Stimulated activated CD4-positive, alpha-beta T cell treated with anti-CD3 and anti-CD28 coated beads, Interleukin-12 subunit alpha, Interleukin-12 subunit beta, amount 100 ng/mL, for 4 hours (primary cell): ENCODE measurements around the gene ANKRD2.
A peak's percentile ranks its signal among the peaks of the same experiment; 100 is the strongest.
"Not testable (repeated sequence)": the region's sequence is repeated elsewhere in the genome, so short reads cannot be mapped to it uniquely, and the experiment has no call there.

Experiments
- DNase-seq: peaks from one replicate; pipeline ENCODE4 v3.0.0-alpha.2; 2020

ANKRD2 gene

DNA sequence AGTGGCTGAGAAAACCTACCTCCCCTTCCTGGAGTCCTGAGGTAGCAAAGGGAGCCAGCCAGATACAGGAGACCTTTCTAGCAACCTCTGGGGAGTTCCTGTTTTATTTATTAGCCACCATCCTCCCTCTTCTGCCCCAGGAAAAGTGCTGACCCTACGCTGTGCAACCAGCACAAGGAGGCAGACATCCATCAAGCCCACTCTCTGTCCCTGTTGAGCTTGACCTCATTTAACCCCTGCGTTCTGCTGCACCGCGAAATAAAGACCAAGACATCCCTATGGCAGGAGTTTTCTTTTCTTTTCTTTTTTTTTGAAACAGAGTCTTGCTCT, 25.3 kb upstream of the ANKRD2 start:
- DNase-seq, result no peak

DNA sequence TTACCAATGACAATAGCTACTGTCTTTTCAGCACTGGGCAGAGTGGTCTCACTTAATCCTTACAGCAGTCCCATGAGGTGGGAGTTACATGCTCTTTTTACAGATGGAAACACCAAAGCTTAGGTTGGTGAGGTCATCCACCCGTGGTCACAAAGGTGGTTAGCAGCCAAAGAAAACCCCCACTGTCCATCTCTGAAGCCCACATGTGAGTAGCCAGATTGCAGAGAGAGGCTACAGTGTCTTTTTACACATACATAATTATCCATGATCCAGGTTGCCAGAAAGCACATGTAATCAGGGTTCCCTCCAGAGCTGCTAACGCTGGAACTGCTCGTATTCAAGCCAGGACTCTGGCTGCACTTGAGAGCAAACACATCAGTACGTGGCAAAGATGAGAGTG, 24.6 kb upstream of the ANKRD2 start:
- DNase-seq, result no peak

DNA sequence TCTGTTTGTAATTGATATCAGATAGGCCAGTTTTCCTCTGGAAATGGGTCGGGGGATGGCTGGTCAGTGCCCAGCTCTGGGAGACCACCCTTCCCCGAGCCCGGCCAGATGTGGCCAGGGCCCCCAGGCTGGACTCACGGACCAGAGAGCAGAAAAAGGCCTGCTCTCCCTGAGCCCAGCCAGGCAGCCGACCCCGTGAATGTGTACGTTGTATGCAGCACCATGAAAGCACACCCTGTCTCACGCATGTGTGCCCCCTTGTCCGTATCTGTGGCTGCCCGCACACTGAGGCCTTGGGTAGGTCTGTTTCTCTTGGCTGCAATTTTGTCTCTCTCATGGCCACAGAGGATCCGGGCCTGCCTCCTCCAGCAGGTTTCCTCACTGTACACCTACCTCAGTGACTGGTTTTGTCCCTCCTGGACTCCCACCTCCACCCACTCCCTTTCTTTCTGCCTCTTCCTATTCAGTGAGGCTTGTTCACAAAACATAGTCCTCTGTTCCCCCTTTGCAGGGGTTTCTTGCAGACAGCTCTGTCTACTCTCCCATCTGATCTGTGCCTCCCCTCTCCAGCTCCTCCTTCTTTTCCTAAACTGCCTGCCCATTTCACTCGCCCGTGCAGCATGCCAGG, 23.6 kb upstream of the ANKRD2 start:
- DNase-seq, result no peak

DNA sequence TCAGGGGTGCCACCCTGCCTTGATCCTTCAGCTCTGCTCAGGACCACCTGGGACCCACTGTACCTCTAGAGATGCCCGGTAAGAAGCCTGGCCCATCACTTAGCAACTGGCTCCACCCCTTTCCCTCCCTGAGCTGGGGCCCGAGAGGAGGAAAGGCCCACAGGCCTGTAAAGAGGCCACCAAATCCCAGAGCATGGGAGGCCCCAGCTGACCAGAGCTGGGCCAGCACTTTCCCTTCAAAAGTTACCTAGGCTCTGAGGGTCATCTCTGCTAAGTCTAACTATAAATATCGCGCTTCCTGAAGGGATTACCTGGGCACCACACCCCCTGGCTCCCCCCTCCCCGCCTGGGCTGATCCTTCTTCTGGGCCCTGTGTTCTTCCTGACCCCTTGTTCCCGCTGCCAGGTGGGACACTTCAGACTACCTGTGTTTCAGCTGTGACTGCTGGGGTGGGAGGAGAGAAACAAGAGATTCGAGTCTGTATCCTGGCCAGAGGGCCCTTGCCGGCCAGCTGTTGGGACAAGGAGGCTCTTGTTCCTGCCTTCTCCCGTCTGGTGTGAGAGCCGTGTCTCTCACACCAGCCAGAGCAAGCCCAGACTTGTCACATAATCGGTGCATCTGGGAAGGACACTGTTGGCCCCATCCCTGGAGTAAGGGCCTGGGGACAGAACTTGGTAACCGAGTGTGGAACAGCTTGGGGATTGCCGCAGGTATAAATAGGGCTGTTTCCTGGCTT, 22.8 kb upstream of the ANKRD2 start:
- DNase-seq, result no peak

DNA sequence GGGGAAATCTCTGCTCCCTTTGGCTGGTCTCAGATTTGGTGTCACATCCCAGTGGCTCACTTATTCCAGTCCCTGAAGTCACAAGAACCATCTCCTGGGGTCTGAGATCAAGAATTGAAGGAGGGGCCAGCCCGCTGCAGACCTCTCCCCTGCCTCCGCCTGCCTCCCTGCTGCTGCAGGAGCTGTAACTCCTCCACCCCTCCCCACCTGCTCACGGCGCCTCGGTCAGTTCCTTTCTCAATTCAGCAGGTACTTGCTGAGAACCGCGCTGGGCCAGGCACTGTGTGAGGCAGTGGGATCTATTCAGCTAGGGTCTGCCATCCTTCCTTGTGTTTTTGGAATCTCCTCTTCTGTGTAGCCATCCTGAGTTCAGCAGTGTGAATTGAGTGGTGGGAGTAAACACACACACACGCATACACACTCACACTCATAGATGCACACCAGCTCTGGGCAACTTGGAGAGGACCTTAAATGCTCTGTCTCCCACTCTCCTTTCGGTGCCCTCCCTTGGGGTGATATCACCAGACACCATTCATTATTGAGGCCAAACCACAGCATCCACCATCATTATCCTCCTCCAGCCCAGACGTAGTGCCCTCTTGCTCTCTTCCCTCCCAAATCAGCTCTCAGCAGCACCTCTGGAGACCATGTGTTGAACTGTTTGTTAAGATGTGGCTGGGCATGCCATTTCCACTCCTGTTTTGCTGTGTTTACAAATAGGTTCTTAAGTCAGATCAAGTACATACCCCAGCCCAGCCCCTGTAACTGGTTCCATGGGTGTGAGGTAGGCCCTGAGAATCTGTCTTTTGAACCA, 22.0 kb upstream of the ANKRD2 start:
- DNase-seq, result no peak

DNA sequence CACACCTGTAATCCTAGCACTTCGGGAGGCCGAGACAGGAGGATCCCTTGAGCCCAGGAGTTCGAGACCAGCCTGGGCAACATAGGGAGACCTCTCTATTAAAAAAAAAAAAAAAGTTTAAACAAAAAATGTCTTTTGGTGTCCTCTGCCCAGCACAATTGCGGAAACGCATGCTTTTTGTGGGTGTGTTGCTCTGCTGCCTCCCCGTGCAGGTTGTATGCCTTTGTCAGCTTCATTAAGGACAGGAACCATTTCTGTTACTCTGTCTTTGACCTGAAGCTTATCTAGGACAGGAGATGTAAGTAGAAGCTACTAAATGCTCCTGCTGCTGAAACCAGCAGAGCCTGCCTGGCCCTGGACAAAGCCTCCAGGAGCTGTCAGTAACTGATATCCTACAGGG, 21.3 kb upstream of the ANKRD2 start:
- DNase-seq, result no peak

DNA sequence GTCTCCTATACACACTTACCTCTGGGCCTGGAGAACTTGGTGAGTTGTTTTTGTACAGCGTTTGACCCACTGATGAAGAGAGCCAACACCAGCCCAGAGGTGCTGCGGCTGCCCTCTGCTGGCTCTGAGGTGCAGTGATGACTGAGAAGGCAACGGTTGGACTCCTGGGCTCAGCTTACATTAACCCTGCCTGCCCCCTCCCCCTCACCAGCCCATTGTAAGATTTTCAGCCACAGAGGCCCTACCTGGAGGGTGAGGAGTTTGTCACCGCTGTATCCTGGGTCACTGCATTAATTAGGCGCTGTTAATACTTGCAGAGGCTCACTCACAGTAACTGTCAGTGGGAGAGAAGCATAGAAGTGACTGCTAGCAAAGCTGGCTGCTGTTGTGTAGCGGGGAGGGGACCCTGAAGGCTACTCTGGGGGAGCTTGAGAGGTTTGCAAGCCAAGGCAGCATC, 19.0 kb upstream of the ANKRD2 start:
- peak; percentile 57 for DNase-seq

DNA sequence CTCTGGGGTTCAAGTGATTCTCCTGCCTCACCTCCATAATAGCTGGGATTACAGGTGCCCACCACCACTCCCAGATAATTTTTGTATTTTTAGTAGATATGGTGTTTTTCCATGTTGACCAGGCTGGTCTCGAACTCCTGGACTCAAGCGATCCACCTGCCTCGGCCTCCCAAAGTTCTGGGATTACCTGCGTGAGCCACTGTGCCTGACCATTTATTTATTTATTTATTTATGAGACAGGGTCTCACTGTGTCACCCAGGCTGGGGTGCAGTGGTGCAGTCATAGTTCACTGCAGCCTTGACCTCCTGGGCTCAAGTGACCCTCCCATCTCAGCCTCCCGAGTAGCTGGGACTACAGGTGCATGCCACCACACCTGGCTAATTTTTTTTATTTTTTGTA, 18.2 kb upstream of the ANKRD2 start:
- DNase-seq, result not testable (repeated sequence)

DNA sequence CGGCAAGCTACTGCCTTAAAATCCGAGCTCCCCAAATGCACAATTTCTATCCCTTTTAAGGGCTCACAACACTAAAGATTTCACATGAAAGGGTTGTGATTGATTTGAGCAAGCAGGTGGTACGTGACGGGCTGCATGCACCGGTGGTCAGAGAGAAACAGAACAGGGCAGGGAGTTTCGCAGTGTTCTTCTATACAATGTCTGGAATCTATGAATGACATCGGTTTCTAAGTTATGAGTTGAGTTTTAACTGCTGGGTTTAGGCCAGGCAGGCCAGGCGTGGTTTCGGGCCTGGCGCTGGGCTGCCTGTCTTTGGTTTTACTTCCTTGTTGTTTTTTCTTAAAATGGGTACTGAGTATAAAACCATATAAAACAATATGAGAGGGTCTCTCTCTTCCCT, 17.0 kb upstream of the ANKRD2 start:
- not testable (repeated sequence) for DNase-seq

DNA sequence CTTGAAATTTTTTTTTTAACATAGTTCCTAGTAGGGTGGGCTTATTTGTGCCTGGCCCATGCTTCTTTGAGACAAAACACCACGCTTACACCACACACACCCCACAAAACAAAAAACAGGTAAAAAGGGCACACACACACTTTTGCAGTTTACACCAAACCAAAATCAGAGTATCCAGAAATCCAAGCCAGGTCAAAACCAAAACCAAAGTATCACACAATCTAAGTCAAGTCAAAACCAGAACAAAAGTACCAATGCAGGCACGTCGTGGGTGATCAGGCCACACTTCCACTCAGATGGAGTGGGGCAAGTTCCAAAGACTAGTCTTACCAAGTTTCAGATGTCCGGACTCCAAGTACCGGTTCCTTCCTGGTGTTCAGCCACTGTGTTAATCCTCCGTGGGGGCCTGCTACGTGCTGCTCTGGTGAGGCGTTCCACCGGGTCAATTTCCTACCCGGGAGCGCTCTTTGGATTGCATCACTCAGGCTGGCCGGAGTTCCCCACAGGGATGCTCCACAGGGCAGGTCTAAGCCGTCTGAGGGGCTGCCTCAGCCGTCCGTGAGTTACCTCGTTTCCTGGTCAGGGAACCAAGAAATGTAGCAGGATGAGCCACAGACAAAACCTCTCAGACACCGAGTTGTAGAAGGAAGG, 11.7 kb upstream of the ANKRD2 start:
- not testable (repeated sequence) for DNase-seq

DNA sequence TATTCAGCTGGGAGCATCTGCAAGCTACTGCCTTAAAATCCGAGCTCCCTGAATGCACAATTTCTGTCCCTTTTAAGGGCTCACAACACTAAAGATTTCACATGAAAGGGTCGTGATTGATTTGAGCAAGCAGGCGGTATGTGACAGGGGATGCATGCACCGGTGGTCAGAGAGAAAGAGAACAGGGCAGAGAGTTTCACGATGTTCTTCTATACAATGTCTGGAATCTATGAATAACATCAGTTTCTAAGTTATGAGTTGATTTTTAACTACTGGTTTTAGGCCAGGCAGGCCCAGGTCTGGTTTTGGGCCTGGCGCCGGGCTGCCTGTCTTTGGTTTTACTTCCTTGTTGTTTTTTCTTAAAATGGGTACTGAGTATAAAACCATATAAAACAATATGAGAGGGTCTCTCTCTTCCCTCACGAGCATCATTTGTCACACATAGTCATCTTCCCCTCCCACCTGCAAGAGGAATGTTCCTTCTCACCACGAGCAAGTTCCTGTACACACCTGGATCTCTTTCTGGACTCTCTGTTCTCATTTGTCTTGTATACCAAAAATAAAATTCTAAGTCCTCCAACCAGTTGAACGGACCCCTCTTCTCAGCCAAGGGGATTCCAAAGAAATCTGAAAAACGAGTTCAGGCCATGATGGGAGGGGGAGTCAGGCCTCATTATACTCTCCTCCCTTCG, 11.0 kb upstream of the ANKRD2 start:
- not testable (repeated sequence) for DNase-seq

DNA sequence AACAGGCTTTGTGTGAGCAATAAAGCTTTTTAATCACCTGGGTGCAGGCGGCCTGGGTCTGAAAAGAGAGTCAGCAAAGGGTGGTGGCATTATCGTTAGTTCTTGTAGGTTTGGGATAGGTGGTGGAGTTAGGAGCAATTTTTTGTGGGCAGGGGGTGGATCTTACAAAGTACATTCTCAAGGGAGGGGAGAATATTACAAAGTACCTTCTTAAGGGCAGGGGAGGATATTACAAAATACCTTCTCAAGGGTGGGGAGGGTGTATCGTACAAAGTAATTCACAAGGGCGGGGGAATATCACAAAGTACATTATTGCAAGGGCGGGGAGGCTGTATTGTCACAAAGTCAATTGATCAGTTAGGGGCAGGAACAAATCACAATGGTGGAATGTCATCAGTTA, 10.2 kb upstream of the ANKRD2 start:
- DNase-seq, result not testable (repeated sequence)

DNA sequence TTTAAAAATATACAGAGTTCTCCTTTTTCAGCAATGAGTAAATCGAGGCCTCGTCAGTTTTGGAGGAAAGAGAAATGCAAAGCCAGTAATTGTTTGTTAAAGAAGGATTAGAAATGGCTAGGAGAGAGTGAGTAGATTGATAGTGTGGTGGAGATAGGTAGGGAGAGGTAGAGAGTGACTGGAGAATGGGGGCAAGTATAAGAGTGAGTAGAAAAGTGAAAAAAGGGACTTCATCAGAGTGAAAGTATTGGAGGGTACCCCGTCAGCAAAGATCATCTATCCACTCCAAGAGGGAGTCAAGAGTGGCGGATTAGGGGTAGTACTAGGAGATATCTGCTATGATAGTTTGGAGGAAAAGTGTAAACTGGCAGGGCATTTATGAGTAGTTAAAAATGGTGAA, 9.2 kb upstream of the ANKRD2 start:
- DNase-seq, result no peak

DNA sequence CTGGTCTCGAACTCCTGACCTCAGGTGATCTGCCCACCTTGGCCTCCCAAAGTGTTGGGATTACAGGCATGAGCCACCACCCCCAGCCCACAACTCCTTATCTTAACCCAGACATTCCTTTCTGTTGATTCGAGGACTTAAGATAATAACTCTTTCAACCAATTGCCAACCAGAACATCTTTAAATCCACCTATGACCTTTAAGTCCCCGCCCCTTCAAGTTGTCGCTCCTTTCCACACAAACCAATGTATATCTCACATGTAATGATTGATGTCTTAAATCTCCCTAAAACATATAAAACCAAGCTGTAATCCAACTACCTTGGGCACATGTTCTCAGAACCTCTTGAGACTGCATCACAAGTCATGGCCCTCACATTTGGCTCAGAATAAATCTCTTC, 7.8 kb upstream of the ANKRD2 start:
- DNase-seq, result no peak

DNA sequence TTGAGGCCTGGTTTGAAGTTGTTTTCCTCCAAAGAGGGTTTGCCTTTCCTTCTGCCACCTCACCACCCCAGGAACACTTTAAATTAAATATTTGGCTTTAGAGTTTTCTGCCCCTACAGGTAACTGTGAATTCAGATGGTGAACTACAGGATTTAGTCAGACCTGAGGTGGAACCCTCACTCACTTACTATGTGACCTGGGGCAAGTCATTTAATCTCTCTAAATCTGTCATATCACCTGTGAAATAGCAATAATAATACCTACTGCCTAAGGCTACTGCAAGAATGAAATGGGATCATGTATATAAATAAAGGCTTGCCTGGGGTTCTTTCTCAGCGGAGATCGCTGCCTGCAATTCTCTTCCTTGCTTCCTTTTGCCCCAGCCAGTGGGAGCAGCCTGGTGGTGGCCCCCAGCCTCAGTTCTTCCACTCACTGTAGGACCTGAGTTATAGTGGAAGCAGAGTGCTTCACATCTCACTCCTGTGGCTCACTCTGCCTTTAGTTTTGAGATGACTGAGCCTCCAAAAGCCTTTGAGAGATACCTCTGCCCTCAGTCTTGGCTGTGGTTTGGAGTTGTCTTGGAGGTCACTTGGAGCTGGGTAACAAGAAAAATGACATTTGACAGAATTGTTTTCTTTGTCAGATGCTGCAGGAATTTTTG, 6.1 kb upstream of the ANKRD2 start:
- no peak for DNase-seq

DNA sequence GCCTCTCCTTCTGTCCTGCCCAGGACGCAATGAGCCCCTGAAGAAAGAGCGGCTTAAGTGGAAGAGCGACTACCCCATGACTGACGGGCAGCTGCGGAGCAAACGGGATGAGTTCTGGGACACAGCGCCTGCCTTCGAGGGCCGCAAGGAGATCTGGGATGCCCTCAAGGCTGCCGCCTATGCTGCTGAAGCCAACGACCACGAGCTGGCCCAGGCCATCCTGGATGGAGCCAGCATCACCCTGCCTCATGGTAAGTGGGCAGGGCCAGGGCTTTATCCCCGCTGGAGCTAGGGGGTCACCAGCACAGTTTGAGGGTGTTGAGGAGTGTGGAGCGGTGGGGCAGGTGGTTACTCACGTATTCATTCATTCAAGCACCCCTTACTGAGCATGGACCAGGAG, 4.7 kb upstream of the ANKRD2 start:
- DNase-seq, result no peak

DNA sequence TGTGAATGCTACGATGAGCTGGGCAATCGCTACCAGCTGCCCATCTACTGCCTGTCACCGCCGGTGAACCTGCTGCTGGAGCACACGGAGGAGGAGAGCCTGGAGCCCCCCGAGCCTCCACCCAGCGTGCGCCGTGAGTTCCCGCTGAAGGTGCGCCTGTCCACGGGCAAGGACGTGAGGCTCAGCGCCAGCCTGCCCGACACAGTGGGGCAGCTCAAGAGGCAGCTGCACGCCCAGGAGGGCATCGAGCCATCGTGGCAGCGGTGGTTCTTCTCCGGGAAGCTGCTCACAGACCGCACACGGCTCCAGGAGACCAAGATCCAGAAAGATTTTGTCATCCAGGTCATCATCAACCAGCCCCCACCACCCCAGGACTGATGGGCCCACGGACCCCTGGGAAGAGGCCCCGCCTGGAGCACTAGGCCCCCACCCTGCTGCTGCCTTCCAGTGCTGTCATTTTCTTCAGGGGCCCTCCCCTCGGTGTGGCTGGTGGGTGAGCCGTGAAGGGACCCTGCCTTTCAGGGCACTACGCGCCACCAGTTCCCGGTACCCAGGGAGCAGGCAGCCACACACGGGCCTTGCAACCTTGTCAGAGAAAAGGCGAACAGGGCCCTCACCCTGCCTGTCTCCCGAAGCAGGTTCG, 2.3 kb upstream of the ANKRD2 start:
- DNase-seq, result no peak

DNA sequence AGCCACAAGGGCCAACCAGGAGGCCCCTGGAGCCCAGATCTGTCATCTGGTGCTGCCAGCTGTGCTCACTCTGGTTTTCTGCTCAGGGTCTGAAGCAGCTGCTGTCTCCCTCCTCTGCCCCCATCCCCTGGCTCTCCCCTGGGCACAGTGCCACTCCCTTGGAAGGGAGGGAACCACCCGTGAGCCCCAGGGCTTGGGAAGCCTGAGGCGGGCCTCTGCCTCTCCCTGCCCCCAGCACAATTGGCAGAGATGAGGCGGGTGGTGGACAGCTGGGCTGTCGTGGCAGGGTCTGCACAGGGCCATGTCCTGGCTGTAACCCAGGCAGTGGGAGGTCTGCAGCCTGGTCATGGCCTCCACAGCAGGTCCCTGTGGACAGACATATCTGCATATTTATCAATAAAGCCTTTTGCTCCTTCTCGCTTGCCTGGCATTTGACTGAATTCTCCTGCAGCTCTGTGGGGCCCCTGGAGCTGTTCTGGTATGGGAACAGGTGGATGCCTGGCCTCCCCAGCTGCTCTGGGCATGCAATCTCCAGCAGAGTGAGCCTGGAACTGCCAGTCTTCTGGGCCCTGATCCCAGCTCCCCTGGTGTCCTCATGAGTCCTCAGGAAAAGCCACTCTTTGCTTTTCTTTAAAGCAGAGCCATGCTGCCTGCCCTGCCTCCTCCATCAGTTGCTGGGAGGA, 1.6 kb upstream of the ANKRD2 start:
- no peak for DNase-seq

DNA sequence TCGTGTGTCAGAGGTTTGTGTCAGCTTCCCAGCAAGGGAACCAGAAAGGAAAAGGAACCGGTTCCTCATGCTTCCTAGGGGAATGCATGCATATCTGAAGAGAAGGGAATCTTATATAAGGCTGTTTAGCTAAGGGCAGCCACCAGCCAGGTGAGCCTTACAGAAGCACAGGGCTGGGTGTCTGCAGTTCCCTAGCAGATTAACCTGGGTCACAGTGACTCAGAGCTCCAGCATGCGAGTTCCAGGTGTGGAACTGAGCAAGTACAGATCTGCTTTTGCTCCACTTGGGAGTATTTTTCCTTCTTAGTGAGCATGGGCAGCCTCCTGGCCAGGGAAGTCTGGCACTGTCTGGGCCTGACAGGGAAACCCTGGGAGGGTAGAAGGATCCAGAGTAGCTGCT, 957 bp upstream of the ANKRD2 start:
- DNase-seq, result no peak

DNA sequence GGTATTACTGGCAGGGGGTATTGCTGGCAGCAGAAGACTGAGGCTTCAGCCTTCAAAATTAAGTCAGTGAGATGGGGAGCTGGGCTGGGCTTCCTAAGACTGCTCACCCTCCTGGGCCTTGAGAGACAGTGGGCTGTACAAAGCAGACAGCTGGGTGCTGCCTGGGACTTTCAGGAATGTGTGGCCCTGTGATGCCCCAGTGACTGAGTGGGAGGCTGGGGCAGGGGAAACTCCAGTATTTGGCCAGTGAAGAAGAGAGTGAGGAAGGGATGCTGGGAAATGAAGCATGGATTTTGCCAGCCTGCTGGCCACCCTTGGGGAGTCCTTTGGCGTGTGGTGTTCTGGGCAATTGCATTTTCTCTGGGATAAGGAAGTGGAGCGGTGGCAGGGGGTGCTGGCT, 442 bp downstream of the ANKRD2 start:
- DNase-seq, result no peak

DNA sequence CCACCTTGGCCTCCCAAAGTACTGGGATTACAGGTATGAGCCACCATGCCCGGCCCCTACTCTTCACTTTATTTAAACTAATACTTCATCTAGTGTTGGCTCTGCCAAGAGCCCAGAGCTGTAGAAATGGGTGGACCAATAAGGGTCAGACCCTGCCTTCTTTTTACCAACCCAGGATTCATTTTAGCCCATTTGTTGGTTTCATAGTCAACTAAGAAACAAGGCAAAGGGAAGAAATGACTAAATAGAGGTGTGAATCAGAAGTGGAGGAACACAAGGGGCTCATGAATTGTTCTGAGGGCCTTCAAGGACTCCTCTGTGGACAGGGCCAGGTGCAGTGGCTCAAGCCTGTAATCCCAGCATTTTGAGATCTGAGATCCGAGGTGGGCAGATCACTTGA, 1.1 kb downstream of the ANKRD2 start:
- DNase-seq, result no peak
